GM12873 (cell line): Measurements from ENCODE around the gene SLC45A1.

Source experiments
- TF ChIP-seq, protein P1 (sequence below): IDR thresholded peaks from 2 replicates; pipeline ENCODE4 v1.5.1; 2012; ENCODE audit warnings: low read depth, mild to moderate bottlenecking, moderate library complexity, low read length, control low read depth; ENCODE audit not compliant: insufficient read depth; ENCODE audit errors: missing control alignments

SLC45A1 gene

DNA sequence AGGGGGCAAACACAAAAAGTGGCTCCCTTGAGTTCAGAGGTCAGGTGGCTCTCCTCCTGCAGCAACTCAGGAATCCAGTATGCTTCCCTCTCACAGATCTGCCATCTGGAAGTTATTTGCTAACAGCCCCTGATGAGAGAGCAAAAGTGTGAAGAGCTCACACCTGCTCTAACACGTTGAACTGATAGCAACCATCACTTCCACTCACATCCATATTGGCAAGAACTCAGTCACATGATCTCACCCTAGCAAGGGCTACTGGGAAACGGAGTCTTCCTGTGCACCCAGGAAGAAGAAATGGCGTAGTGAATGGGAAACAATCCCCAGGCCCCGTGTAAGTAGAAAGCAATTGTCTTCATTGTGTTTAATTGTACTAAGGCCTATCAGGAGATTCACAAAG lies 20.7 kb upstream of the SLC45A1 start:
- TF ChIP-seq, protein P1, sequence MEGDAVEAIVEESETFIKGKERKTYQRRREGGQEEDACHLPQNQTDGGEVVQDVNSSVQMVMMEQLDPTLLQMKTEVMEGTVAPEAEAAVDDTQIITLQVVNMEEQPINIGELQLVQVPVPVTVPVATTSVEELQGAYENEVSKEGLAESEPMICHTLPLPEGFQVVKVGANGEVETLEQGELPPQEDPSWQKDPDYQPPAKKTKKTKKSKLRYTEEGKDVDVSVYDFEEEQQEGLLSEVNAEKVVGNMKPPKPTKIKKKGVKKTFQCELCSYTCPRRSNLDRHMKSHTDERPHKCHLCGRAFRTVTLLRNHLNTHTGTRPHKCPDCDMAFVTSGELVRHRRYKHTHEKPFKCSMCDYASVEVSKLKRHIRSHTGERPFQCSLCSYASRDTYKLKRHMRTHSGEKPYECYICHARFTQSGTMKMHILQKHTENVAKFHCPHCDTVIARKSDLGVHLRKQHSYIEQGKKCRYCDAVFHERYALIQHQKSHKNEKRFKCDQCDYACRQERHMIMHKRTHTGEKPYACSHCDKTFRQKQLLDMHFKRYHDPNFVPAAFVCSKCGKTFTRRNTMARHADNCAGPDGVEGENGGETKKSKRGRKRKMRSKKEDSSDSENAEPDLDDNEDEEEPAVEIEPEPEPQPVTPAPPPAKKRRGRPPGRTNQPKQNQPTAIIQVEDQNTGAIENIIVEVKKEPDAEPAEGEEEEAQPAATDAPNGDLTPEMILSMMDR, result no peak

DNA sequence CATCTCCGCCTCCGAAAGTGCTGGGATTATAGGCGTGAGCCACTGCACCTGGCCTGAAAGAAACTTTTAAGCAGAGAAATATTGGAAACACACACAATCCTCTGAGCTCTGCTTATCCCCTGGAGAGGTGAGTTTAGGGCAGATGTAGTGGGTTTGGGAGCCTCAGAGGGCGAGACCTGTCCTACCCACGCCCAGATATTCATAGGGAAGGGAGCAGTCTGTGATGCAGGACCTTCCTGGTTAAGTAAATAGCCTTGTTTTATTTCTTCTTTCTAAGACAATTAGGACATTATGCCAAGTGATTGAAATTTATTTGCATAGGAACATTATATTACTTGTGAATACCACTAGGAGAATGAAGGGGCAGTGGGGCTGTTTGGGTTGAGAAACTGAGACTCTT lies 18.0 kb upstream of the SLC45A1 start:
- TF ChIP-seq, protein P1, result no peak

DNA sequence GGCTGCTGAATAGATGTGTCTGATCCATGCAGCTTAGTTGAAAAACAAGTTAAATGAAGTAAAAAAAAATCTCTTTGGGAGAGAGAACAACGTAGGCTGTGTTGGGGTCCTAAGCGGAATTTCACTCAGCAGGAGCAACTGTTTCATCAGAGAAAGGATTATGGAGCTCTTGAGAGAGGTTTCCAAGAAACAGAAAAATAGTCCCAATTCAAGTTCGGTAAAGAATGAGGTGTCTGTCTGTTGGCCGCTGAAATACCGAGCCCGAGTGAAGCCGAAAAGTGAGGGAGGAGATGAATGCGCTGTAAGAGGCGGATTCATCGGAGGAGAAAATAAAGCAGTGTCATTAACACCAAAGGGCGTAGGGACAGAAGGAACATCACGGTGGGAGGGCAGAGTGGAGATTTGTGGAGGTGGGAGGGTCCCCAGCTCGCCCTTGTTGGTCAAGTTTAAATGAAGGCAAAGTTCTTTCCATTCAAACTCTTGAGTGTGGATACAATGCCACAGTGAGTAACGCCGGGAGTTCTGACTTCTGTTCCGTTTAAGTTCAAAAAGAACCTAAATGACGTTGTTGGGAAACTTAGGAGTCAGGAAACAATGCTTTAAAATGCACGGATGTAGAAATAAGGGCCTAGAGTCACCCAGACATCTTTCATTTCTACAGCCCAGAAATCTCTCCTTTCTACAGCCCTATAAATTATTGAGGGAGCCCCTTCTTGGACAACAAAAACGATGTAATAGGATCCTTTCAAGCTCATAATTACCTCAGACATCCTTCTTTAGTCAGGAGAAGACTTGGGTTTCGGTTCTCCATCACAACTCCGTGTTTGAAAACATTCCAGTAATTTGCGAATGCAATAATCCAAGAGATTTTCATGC lies 15.6 kb upstream of the SLC45A1 start:
- TF ChIP-seq, protein P1, result no peak

DNA sequence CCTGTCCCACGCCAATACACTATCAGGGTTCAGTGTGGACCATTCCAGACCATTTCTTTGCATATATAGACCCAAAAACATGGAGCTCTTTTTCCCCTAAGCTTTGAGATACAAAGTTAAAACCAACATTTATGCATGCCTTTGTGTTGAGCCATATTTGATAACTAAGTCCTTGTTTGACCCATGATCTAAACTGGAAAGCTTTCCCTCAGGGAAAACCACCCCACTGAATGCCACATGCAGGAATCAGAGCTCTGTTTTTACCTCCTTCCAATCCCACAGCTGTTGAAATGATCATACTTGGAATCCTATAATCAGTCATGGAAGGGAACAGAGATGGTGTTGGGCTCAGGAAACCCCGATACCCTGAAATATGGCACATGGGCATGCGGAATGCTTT lies 14.8 kb upstream of the SLC45A1 start:
- TF ChIP-seq, protein P1, result no peak

DNA sequence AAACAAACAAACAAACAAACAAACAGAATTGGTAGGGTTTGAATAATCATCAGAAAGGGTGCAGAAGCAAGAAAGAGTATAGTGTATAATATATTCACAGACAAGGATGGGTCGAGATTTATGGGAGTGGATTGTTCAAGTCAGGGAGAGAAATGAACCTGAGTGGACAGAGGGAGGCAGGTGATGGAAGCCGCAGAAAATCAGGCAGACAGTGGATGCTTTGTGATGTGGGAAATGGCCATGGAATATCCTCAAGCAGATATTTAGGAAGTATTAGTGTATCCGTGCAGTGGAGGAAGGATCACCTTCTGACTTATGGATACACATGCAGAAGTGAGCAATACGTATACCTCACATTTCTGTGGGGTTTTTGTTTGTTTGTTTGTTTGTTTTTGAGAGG lies 14.0 kb upstream of the SLC45A1 start:
- TF ChIP-seq, protein P1, result no peak

DNA sequence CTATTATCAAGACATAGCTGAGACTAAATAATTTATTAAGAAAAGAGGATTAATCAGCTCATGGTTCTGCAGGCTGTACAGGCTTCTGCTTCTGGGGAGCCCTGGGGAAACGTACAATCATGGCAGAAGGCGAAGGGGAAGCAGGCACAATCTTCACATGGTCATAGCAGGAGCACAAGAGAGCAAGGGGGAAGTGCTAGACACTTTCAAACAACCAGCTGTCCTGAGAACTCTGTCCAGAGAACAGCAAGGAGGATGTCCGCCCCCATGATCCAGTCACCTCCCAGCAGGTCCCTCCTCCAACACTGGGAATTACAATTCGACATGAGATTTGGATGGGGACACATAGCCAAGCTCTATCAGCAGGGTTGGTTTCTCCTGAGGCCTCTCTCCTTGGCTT lies 10.3 kb upstream of the SLC45A1 start:
- TF ChIP-seq, protein P1, result no peak

DNA sequence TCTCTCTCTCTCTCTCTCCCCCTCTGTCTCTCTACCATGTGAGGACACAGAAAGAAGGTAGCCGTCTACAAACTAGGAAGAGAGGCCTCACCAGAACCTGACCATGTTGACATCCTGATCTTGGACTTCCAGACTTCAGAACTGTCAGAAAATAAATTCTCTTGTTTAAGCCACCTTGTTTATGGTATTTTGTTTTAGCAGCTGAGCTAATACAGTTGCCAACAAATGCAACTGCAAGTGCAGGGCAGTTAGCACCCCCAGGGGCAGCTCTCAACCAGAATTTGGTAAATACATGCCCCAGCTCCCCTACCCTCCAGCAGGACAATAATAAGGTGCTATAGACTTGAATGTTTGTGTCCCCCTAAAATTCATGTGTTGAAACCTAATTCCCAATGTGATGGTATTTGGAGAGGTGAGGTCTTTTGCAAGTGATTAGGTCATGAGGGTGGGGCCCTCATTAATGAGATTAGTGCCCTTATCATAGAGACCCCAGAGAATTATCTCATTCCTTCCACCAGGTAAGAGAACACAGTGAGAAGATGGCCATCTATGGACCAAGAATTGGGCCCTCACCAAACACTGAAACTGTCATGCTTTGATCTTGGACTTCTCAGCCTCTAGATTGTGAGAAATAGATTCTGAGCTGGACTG lies 6.7 kb upstream of the SLC45A1 start:
- TF ChIP-seq, protein P1, result no peak
